Activated B cell treated with CpG ODN at 0.5 μM for 24 hours (primary cell): ENCODE results near the gene TMPRSS4. TPM values are rescaled to one million over a fixed set of nuclear protein-coding genes. Genes with fewer than 3 reads are reported as not detected.

Experiments used
- ATAC-seq: fragments of 200-7000 bp; cut with Tn5 transposase; one replicate; pipeline ENCODE4 v1.10.0; 2021; ENCODE audit warnings: low read depth, mild to moderate bottlenecking, moderate library complexity
- CTCF ChIA-PET: fragments of 350-600 bp; sonication (Branson Sonifier 250); formaldehyde crosslinking; loops from one replicate; lab custom pipeline; 2021; ENCODE audit warnings: antibody characterized with exemption; lab: Charles Lee
- POLR2A ChIA-PET: fragments of 350-600 bp; sonication (Branson Sonifier 250); formaldehyde crosslinking; loops from one replicate; lab custom pipeline; 2021; ENCODE audit warnings: antibody characterized with exemption; lab: Charles Lee
- DNase-seq: peaks from one replicate; pipeline ENCODE4 v3.0.0; 2022
- H3K27ac Mint-ChIP-seq: one replicate; pipeline ENCODE4 v1.8.0; 2020; ENCODE audit warnings: mixed read lengths
- H3K27me3 Mint-ChIP-seq: one replicate; pipeline ENCODE4 v1.8.0; 2021; ENCODE audit warnings: mixed read lengths
- H3K36me3 Mint-ChIP-seq: one replicate; pipeline ENCODE4 v1.8.0; 2021; ENCODE audit warnings: low read depth, mixed read lengths
- H3K4me1 Mint-ChIP-seq: one replicate; pipeline ENCODE4 v1.8.0; 2021; ENCODE audit warnings: mixed read lengths
- H3K4me3 Mint-ChIP-seq: one replicate; pipeline ENCODE4 v1.8.0; 2020; ENCODE audit warnings: mild to moderate bottlenecking, mixed read lengths
- H3K9me3 Mint-ChIP-seq: one replicate; pipeline ENCODE4 v1.8.0; 2020; ENCODE audit warnings: mixed read lengths
- CTCF ChIP-seq: fragments of 200-600 bp; IDR thresholded peaks from one replicate; pipeline ENCODE4 v1.8.0; 2022; ENCODE audit warnings: antibody characterized with exemption, mild to moderate bottlenecking
- intact Hi-C: fragments of 100-400 bp; cut with micrococcal nuclease; formaldehyde crosslinking; loops from one replicate; pipeline ENCODE4 v1.15.1; 2024
- total RNA-seq: library from RNA; stranded (reverse); gene quantifications from 2 replicates; pipeline ENCODE4 v1.2.3, GENCODE V29; 2022

The TMPRSS4 gene
- total RNA-seq, 1 donor from 2014 or later: not detected

- CTCF ChIA-PET: interaction anchor here (0.7 to 4.4 kb wide), 21 partner anchors 11 to 746 kb away, joined by 3 to 46 read pairs (median 4); partner anchors contain the start of gene FXYD2
- peaks cover 37% of the 10 kb centered on the region for H3K27me3 Mint-ChIP-seq
- no peaks in the 10 kb centered on the region for H3K9me3 Mint-ChIP-seq
Observed at GRCh38 chr11:118170882-118171268, 94.0 kb downstream of the TMPRSS4 start.

More at GRCh38 chr11:118170882-118171268, 94.0 kb downstream of the TMPRSS4 start:
- Mint-ChIP-seq H3K4me3 (no peak overlapping the region), H3K36me3 (no peaks in the 10 kb centered on the region), H3K27ac (no peak overlapping the region), H3K4me1 (no peaks in the 10 kb centered on the region)
- POLR2A ChIA-PET: no interaction called here
- DNase-seq: no peak
- ATAC-seq: no peak
- no peak for TF ChIP-seq CTCF
- intact Hi-C loops: loop anchor here (1.0 to 5.0 kb wide), 8 partner anchors 21 to 744 kb away; partner anchors contain the start of gene FXYD2

Other genes starting within 250 kb of the TMPRSS4 start
- not detected in 2 replicates for gene FXYD6, start 200.4 kb upstream of the TMPRSS4 start, total RNA-seq
- gene TMPRSS13, start 147.7 kb upstream of the TMPRSS4 start, total RNA-seq: 3.4 and 3.7 TPM in 2 replicates
- 303 and 350 TPM in 2 replicates for gene IL10RA, start 90.7 kb upstream of the TMPRSS4 start, total RNA-seq
- 1.8 and 1.9 TPM in 2 replicates for gene SMIM35, start 9.9 kb downstream of the TMPRSS4 start, total RNA-seq
- not detected in 2 replicates for gene SCN4B, start 75.7 kb downstream of the TMPRSS4 start, total RNA-seq
- gene SCN2B, start 99.6 kb downstream of the TMPRSS4 start, total RNA-seq: not detected in 2 replicates
- 1.2 and 1.5 TPM in 2 replicates for gene JAML, start 147.9 kb downstream of the TMPRSS4 start, total RNA-seq
- 2.9 and 3.7 TPM in 2 replicates for gene MPZL3, start 175.3 kb downstream of the TMPRSS4 start, total RNA-seq
- 0.29 TPM in 1 of 2 replicates, not detected in the other for gene MPZL2, start 187.2 kb downstream of the TMPRSS4 start, total RNA-seq
- gene CD3E, start 227.7 kb downstream of the TMPRSS4 start, total RNA-seq: 0.59 and 0.95 TPM in 2 replicates